Cerebellar cortex (tissue), 1 donor: ENCODE results near the gene ALOX12.

Experiments used
- DNase-seq: peaks from one replicate; pipeline ENCODE4 v3.0.0-alpha.2; 2015; ENCODE audit warnings: low spot score

The ALOX12 gene

GRCh38 chr17:7002288-7003047, 6.6 kb downstream of the ALOX12 start:
- no peak for DNase-seq

GRCh38 chr17:7003745-7004144, 7.9 kb downstream of the ALOX12 start:
- no peak for DNase-seq

- DNase-seq: peak; percentile 83
These were observed 8.8 kb downstream of the ALOX12 start for GRCh38 chr17:7004398-7005253.

- DNase-seq: no peak
These were observed 9.9 kb downstream of the ALOX12 start for GRCh38 chr17:7005716-7006115.

GRCh38 chr17:7007143-7007542, 11.3 kb downstream of the ALOX12 start:
- peak; percentile 18 for DNase-seq

- DNase-seq: no peak
These were observed 14.7 kb downstream of the ALOX12 start for GRCh38 chr17:7010523-7010922.

- DNase-seq: no peak
These were observed 15.6 kb downstream of the ALOX12 start for GRCh38 chr17:7011415-7011814.

GRCh38 chr17:7011942-7012254, 16.0 kb downstream of the ALOX12 start:
- DNase-seq: no peak

- peak; percentile 97 for DNase-seq
These were observed 18.6 kb downstream of the ALOX12 start for GRCh38 chr17:7014261-7014994.

- DNase-seq: peak; percentile 29
These were observed 19.4 kb downstream of the ALOX12 start for GRCh38 chr17:7014995-7015958.

GRCh38 chr17:7016418-7016817, 20.6 kb downstream of the ALOX12 start:
- no peak for DNase-seq

- no peak for DNase-seq
These were observed 21.3 kb downstream of the ALOX12 start for GRCh38 chr17:7016886-7017826.

- DNase-seq: no peak
These were observed 22.0 kb downstream of the ALOX12 start for GRCh38 chr17:7017827-7018200.

- peak; percentile 29 for DNase-seq
These were observed 22.6 kb downstream of the ALOX12 start for GRCh38 chr17:7018331-7018964.

GRCh38 chr17:7019367-7019766, 23.5 kb downstream of the ALOX12 start:
- DNase-seq: no peak

- peak; percentile 66 for DNase-seq
These were observed 24.1 kb downstream of the ALOX12 start for GRCh38 chr17:7019839-7020519.

GRCh38 chr17:7020894-7021664, 25.2 kb downstream of the ALOX12 start:
- DNase-seq: peak; percentile 25

GRCh38 chr17:7021993-7022778, 26.3 kb downstream of the ALOX12 start:
- peak; percentile 70 for DNase-seq
